HG03039 (cell line): ENCODE data around the gene CDKN2AIP.
"Not testable (repeated sequence)": the region's sequence is repeated elsewhere in the genome, so short reads cannot be mapped to it uniquely, and the experiment has no call there.

Source experiments
- ATAC-seq: cut with Tn5 transposase; IDR thresholded peaks from one replicate; pipeline ENCODE4 v1.9.1; 2021; ENCODE audit warnings: mild to moderate bottlenecking, moderate library complexity; ENCODE audit not compliant: unreplicated experiment

CDKN2AIP gene

DNA sequence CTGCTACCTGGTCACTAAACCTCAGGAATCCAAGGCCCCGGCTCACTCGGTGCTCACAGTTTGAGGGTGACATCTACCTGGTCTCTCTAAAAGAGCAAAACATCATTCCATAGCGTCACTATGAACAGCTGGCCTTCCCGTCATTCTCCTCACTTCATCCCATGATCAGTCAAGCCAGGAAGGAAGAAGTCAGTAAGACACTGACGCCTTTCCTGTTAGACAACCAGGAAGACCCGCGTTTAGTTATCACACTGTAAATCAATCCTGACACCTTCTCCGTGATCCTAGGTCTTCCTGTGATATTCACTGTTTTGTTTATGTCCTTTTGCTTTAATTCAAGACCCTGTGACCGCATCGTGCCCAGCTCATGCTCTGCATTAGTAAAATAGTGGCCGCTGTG lies 31.6 kb upstream of the CDKN2AIP start:
- ATAC-seq = no peak

DNA sequence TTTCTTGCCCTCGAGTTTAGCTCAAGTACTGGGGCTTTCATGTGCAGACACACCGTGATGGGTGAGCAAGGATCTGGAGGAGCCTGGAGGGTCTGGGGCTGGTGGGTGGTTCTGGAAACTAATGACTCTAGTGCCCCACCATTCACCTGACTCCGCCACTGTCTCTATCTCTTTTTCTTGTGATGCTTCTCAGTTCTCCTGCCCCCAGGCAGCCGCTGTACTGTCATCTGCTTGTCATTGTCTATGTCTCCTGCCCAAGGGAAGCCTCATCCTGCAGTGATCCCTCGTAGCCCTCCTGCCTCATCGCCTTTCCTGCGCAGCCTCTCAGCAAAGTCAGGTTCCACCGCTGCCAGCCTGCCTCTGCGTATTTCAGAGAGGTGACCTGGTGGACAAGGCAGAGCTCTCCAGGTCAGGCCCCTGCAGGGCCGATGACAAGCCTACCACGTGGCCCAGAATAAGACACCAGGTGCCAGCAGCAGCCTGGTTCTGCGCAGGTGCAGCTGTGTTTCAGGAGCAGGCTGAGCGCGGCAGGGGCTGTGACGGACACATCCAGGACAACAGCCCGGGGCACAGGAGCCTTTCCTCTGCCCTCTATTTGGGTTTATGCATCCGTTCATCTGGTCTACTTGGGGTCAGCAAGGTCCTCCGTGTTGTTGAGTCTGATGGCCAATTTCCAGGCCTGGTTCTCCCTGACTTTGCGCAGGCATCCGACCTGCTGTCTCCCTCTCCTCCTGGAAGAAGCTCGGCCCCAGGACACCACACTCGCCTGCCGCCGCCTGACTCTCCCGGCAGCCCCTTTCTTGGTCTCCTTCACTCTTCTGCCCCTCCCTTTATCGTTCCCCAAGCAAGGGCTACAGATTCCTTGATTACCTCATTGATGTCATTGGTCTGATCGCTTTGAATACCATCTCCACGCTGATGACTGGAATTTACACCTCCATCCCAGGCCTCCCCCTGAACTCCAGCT lies 30.9 kb upstream of the CDKN2AIP start:
- no peak for ATAC-seq

- ATAC-seq = no peak
Measured at GRCh38 chr4:183416879-183417755, 27.3 kb upstream of the CDKN2AIP start.

DNA sequence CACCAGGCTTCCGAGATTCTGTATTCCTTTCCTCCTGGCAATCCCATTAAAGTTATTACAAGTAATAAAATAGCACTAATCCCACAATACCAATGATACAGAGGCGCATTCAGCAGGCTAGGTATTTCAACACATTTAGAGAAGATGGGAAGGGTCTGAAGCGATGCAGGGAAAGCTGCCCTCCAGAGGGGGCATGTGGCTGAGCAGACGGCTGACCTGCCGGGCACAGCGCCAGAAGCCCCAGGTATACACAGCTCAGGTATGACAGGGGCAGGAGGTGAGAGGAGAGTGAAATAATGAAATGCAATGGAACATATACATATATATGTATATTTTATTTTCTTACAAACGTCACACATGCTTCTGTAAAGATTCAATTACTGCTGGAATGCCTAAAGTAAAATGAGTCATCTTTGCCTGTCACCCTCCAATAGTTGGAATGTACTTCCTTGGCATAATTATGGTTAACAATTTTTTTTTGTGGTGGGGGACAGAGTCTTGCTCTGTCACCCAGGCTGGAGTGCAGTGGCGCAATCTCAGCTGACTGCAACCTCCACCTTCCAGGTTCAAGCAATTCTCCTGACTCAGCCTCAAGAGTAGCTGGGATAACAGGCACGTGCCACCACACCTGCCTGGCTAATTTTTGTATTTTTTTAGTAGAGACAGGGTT lies 21.3 kb upstream of the CDKN2AIP start:
- no peak for ATAC-seq

GRCh38 chr4:183424109-183424744 lies 20.2 kb upstream of the CDKN2AIP start:
- ATAC-seq = no peak

DNA sequence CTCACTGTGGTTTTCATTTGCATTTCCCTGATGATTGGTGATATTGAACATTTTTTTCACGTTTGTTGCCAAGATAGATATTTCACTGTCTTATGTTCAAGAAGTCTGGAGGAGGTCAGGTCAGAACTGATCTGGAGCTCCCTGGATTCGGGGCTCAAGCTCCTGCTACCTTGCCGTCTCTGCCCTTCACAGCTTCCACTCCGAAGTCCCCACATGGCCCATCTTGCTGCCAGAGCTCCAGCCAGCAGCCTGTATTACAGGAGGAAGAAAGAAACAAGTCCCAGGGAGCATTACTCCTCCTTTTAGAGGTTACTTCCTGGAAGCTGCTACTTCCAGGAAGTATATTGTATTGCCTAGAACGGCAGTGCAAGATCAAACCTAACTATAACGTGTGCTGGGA lies 17.9 kb upstream of the CDKN2AIP start:
- no peak for ATAC-seq

GRCh38 chr4:183429489-183429888 lies 14.9 kb upstream of the CDKN2AIP start:
- ATAC-seq = no peak

- ATAC-seq = no peak
Measured at GRCh38 chr4:183430317-183430993, 14.0 kb upstream of the CDKN2AIP start.

GRCh38 chr4:183430994-183431347 lies 13.5 kb upstream of the CDKN2AIP start:
- no peak for ATAC-seq

DNA sequence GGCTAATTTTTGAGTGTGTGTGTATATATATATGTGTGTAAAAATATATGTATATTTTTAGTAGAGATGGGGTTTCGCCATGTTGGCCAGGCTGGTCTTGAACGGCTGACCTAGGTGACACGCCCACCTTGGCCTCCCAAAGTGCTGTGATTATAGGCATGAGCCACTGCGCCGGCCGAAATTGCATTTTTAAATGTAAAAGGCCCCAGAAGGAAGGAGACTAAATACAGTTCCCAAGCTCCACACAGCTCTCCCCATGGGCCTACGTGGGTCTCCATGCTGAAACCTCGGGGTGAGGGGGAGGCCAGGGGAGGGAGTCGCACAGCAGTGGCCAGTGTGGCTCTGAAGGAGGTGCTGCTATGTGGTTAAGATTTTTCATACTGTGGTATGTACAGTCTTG lies 12.8 kb upstream of the CDKN2AIP start:
- ATAC-seq = no peak

DNA sequence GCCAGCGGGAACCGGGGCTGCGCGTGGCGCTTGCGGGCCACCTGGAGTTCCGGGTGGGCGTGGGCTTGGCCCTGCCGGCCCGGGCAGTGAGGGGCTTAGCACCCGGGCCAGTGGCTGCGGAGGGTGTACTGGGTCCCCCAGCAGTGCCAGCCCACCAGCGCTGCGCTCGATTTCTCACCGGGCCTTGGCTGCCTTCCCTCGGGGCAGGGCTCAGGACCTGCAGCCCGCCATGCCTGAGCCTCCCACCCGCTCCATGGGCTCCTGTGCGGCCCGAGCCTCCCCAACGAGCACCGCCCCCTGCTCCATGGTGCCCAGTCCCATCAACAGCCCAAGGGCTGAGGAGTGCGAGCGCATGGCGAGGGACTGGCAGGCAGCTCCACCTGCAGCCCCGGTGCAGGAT lies 11.3 kb upstream of the CDKN2AIP start:
- not testable (repeated sequence) for ATAC-seq

GRCh38 chr4:183434264-183434663 lies 10.2 kb upstream of the CDKN2AIP start:
- no peak for ATAC-seq

DNA sequence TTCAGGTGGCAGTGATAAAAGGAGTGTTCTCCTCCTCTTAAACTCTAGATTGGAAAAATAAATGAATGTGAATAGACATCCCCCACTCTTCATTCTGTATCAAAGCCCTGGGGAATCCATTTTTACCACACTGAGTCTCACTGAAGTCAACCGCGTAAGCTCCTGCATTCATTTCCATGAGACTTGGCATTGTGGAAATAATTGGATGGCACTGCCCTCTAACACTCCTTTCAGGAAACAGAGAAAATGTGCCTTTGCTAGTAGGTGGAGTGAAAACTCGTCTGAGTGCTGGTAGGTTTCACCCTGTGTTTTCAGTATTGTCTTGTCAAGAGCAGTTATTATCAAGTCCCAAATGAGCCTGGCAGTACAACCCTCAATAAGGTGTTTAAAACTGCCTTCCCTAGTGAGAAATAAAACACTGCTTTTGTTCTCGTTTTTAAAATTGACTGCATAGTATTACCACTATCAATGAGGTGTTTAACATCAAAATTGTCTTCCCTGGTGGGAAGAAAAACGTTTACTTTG lies 9.7 kb upstream of the CDKN2AIP start:
- no peak for ATAC-seq

GRCh38 chr4:183435803-183436202 lies 8.6 kb upstream of the CDKN2AIP start:
- no peak for ATAC-seq

DNA sequence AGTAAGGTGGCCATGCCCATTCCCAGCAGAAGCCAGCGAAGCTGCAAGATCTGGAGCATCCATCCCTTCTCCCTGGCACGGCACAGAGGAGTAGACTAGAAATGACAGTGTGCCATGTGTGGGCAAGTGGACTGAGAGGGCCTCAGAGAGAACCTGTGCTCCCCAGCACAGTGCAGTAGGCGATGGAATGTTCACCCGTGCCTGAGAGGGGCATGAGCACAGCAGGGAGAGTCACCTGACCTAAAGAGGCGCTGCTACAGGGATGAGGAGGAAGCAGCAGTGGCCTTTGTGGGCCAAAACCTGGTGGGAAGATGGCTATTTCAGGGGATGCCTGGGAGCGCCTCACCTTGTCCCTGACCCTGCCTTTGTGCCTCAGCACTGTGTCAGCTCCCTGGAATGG lies 8.0 kb upstream of the CDKN2AIP start:
- ATAC-seq = no peak

DNA sequence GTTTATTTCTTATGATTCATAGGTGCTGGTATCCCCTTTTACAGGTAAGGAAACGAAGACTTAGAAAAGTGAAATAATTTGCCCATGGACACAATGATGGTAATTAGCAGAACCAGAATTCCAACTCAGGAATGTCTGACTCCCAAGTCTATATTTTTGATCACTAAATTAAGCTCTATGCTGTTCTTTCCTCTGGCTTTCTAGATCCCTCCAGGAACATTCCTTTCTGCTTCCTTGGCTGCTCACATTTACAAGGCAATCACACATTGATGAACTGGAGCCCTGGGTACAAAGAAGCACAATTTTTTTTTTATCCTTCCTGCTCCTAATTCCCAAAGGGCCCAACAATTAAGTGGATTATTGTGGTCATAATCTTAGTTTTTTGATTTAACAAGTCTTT lies 7.0 kb upstream of the CDKN2AIP start:
- no peak for ATAC-seq

DNA sequence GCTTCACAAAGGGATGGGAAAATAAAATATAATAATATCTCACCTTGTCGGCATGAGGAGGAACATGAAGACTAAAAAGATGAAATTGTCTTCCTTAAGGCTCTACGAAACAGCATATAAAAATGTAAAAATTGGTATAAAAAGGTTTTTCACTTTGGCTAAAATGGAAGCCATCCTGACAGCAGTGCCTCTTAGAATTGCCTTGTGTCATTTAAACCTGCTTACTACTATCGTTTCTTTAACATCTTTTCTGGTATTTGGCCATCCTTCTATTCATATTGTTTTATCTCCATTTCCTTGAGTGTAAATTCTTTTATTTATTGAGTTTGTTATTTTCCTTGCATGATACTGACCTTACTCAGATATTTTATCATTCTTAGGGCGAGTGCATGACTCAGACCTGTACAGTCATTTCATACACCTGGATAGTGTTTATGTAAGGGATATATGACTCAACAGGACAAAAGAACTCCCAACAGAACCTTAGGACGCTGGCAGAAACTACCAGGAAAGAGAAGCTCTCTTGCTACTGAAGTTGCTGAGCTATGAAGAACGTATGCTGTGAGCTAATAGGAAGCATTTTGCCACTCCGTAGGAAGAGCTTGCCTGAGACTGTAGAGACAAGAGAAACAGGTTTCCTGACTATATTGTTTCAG lies 5.8 kb upstream of the CDKN2AIP start:
- no peak for ATAC-seq

- ATAC-seq = no peak
Measured at GRCh38 chr4:183441276-183441675, 3.2 kb upstream of the CDKN2AIP start.

DNA sequence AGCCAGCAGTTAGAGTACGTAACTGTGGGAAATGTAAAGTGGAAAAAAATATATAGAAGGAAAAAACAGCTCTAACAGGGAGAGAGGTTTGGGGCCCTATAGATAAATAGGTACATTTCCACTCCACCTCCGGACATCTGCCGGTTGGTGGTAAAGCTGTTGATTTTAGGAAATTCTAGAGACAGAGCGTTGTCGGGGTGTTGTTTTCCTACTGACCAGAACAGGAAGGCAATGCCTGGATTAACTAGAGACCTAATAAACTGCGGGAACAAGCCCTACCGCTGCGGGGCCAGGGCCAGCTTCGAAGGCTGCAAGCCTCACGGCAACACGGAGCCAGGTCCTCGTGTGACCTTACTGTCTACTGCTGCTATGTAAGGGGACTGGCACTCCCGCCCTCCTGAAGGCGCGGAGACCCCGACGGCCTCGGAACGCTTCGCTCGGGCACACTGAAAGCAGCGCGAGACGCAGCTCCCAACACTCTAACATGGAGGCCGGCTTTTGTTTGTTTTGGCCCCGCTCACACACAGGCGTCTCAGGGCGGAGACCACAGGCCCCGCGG lies 702 bp upstream of the CDKN2AIP start:
- ATAC-seq = no peak
